ENCODE data around the gene LRRC1.

LRRC1 gene

DNA sequence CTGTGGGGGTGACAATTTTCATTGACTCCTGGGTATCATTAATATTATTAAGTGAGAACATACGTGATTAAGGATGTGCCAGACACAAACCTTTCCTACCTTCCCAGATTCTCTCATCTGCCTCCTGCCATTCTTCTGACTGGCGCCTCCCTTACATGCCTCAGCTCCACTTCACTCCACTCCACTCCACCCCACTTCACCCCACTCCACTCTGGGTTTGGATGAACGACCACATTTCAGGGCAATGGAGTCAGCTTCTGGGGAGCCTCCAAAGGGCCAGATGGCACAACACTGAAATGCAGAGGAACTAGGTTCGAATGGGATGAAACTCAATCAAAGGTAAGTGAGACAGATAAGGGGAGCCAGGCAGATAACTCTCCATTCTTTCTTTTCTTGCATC, 40.5 kb upstream of the LRRC1 start (continued):
- TF ChIP-seq, protein P1, sequence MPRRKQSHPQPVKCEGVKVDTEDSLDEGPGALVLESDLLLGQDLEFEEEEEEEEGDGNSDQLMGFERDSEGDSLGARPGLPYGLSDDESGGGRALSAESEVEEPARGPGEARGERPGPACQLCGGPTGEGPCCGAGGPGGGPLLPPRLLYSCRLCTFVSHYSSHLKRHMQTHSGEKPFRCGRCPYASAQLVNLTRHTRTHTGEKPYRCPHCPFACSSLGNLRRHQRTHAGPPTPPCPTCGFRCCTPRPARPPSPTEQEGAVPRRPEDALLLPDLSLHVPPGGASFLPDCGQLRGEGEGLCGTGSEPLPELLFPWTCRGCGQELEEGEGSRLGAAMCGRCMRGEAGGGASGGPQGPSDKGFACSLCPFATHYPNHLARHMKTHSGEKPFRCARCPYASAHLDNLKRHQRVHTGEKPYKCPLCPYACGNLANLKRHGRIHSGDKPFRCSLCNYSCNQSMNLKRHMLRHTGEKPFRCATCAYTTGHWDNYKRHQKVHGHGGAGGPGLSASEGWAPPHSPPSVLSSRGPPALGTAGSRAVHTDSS (tag by site-specific recombination; IDR thresholded peaks at IDR 0.05) = no peak
- TF ChIP-seq ZNF302 (tag by site-specific recombination; IDR thresholded peaks at IDR 0.05; ENCODE audit: low read depth) = no peak
- no peak for TF ChIP-seq SCRT2 (tag by site-specific recombination; IDR thresholded peaks at IDR 0.05)
- no peak for TF ChIP-seq ZNF23 (tag by site-specific recombination; IDR thresholded peaks at IDR 0.05; ENCODE audit: borderline replicate concordance)

DNA sequence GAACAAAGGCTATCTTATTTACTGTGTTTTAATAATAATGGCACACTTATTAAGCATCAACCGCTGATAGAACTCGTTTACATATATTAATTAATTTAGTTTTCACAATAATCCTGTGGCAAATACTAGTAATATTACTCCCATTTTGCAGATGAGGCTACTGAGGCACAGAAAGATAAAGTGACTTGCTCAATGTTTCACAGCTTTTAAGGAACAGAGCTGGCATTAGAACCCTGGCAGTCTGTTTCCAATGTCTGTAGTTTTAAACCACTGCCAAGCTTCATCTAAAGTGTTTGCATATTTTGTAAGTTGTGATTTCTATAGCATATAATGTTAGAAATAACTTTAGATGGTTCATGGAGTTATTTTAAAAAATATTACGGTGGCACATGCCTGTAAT, 38.4 kb upstream of the LRRC1 start:
- H3K4me3 ChIP-seq (ENCODE audit: low read depth, low read length) = no peak overlapping the region
- H3K9me3 ChIP-seq (ENCODE audit: control insufficient read depth, insufficient read depth, low read depth, low read length) = no peaks in the 10 kb centered on the region
- H3K36me3 ChIP-seq (ENCODE audit: control insufficient read depth in 2 of 2, insufficient read depth in 1 of 2, low read length in 2 of 2) = no peaks in the 10 kb centered on the region
- ChIA-PET CTCF (interaction anchor here (1.3 kb wide), 1 partner anchor 21 kb away, joined by 7 read pairs; no protein-coding TSS in a partner anchor), POLR2A (interaction anchor here (0.6 kb wide), 1 partner anchor 86 kb away, joined by 3 read pairs; no protein-coding TSS in a partner anchor)
- TF ChIP-seq ZNF629 (tag by site-specific recombination; IDR thresholded peaks at IDR 0.05) = no peak
- no peak for TF ChIP-seq ZNF140 (tag by site-specific recombination; IDR thresholded peaks at IDR 0.05)
- no peak for TF ChIP-seq ZNF169 (tag by site-specific recombination; IDR thresholded peaks at IDR 0.05)
- no peak overlapping the region for H3K27ac ChIP-seq (ENCODE audit: extremely low read depth, low read depth, low read length)
- no peaks in the 10 kb centered on the region for H3K4me1 ChIP-seq (ENCODE audit: control insufficient read depth, insufficient read depth, low read length)

DNA sequence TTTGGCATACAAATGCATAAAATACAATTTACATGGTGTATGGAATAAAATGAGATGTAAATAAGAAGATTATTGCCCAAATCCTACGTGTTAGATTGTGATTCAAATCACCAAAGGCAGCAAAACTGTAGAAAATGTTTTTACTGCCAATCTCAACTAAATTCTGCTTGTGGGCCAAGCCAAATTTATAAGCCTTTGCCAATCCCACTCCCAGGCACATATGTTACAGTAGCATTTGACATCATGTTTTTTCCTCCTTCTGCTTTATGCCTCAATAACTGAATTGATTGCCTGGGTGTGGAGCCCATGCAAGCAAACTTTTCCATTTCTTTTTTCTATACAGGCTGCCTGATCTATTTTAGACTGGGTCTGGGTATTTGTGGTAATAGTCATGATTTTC, 36.3 kb upstream of the LRRC1 start:
- Histone ChIP-seq H3K9me3 (ENCODE audit: control insufficient read depth, insufficient read depth, low read depth, low read length) (no peaks in the 10 kb centered on the region), H3K36me3 (ENCODE audit: control insufficient read depth in 2 of 2, insufficient read depth in 1 of 2, low read length in 2 of 2) (no peaks in the 10 kb centered on the region), H3K27ac (ENCODE audit: extremely low read depth, low read depth, low read length) (no peak overlapping the region), H3K4me3 (ENCODE audit: low read depth, low read length) (no peak overlapping the region), H3K4me1 (ENCODE audit: control insufficient read depth, insufficient read depth, low read length) (no peaks in the 10 kb centered on the region)
- TF ChIP-seq, protein P2, sequence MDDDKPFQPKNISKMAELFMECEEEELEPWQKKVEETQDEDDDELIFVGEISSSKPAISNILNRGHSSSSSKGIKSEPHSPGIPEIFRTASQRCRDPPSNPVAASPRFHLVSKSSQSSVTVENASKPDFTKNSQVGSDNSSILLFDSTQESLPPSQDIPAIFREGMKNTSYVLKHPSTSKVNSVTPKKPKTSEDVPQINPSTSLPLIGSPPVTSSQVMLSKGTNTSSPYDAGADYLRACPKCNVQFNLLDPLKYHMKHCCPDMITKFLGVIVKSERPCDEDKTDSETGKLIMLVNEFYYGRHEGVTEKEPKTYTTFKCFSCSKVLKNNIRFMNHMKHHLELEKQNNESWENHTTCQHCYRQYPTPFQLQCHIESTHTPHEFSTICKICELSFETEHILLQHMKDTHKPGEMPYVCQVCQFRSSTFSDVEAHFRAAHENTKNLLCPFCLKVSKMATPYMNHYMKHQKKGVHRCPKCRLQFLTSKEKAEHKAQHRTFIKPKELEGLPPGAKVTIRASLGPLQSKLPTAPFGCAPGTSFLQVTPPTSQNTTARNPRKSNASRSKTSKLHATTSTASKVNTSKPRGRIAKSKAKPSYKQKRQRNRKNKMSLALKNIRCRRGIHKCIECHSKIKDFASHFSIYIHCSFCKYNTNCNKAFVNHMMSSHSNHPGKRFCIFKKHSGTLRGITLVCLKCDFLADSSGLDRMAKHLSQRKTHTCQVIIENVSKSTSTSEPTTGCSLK (tag by site-specific recombination; IDR thresholded peaks at IDR 0.05) = no peak
- TF ChIP-seq ZNF248 (tag by site-specific recombination; IDR thresholded peaks at IDR 0.05) = no peak
- TF ChIP-seq IKZF3 (tag by site-specific recombination; IDR thresholded peaks at IDR 0.05) = no peak
- no peak for TF ChIP-seq ZNF37A (tag by site-specific recombination; IDR thresholded peaks at IDR 0.05)
- TF ChIP-seq ZNF626 (tag by site-specific recombination; IDR thresholded peaks at IDR 0.05) = no peak
- no peak for TF ChIP-seq ZNF521 (tag by site-specific recombination; IDR thresholded peaks at IDR 0.05)
- no peak for TF ChIP-seq ZNF549 (tag by site-specific recombination; IDR thresholded peaks at IDR 0.05)
- TF ChIP-seq, protein P3, sequence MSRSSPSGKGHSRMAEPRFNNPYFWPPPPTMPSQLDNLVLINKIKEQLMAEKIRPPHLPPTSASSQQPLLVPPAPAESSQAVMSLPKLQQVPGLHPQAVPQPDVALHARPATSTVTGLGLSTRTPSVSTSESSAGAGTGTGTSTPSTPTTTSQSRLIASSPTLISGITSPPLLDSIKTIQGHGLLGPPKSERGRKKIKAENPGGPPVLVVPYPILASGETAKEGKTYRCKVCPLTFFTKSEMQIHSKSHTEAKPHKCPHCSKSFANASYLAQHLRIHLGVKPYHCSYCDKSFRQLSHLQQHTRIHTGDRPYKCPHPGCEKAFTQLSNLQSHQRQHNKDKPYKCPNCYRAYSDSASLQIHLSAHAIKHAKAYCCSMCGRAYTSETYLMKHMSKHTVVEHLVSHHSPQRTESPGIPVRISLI (tag by site-specific recombination; IDR thresholded peaks at IDR 0.05) = no peak
- CTCF ChIA-PET = interaction anchor here (1.3 to 4.2 kb wide), 2 partner anchors 22 to 197 kb away, joined by 3 to 13 read pairs; no protein-coding TSS in a partner anchor
- POLR2A ChIA-PET = interaction anchor here (1.1 kb wide), 1 partner anchor 36 kb away, joined by 3 read pairs; the partner anchor contains the start of gene LRRC1

DNA sequence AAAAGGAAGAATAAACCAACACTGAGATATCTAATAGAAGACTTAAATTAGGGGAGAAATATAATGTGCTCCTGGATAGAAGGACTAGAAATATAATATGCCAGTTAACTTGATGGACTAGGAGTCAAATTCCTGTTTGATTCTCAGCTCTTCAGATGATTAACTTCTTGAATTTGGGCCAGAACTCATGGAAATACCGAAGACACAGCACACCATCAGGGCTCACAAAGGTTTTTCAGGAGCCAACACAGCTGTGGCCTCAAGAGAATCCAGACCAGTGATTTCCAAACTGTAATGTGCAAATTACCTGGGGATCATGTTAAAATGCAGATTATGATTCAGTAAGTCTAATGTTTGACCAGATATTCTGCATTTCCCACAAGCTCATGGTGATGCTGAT, 33.8 kb upstream of the LRRC1 start:
- POLR2A ChIA-PET = interaction anchor here (0.7 kb wide), 1 partner anchor 8 kb away, joined by 3 read pairs; no protein-coding TSS in a partner anchor
- H3K4me3 ChIP-seq (ENCODE audit: low read depth, low read length) = no peak overlapping the region
- CTCF ChIA-PET = interaction anchor here (0.7 to 4.2 kb wide), 5 partner anchors 12 to 195 kb away, joined by 3 to 13 read pairs (median 3); no protein-coding TSS in a partner anchor
- H3K27ac ChIP-seq (ENCODE audit: extremely low read depth, low read depth, low read length) = no peak overlapping the region
- no peaks in the 10 kb centered on the region for H3K36me3 ChIP-seq (ENCODE audit: control insufficient read depth in 2 of 2, insufficient read depth in 1 of 2, low read length in 2 of 2)
- no peaks in the 10 kb centered on the region for H3K9me3 ChIP-seq (ENCODE audit: control insufficient read depth, insufficient read depth, low read depth, low read length)
- no peaks in the 10 kb centered on the region for H3K4me1 ChIP-seq (ENCODE audit: control insufficient read depth, insufficient read depth, low read length)
- no peak for TF ChIP-seq ZNF302 (tag by site-specific recombination; IDR thresholded peaks at IDR 0.05; ENCODE audit: low read depth)
- TF ChIP-seq, protein P4, sequence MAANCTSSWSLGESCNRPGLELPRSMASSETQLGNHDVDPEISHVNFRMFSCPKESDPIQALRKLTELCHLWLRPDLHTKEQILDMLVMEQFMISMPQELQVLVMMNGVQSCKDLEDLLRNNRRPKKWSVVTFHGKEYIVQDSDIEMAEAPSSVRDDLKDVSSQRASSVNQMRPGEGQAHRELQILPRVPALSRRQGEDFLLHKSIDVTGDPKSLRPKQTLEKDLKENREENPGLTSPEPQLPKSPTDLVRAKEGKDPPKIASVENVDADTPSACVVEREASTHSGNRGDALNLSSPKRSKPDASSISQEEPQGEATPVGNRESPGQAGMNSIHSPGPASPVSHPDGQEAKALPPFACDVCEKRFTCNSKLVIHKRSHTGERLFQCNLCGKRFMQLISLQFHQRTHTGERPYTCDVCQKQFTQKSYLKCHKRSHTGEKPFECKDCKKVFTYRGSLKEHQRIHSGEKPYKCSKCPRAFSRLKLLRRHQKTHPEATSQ (tag by site-specific recombination; IDR thresholded peaks at IDR 0.05) = no peak
- TF ChIP-seq, protein P5, sequence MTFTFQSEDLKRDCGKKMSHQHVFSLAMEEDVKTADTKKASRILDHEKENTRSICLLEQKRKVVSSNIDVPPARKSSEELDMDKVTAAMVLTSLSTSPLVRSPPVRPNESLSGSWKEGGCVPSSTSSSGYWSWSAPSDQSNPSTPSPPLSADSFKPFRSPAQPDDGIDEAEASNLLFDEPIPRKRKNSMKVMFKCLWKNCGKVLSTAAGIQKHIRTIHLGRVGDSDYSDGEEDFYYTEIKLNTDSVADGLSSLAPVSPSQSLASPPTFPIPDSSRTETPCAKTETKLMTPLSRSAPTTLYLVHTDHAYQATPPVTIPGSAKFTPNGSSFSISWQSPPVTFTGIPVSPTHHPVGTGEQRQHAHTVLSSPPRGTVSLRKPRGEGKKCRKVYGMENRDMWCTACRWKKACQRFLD (tag by site-specific recombination; IDR thresholded peaks at IDR 0.05) = no peak
- TF ChIP-seq ZNF600 (tag by site-specific recombination; IDR thresholded peaks at IDR 0.05) = no peak
- TF ChIP-seq ZNF155 (tag by site-specific recombination; IDR thresholded peaks at IDR 0.05) = no peak
- TF ChIP-seq ZNF133 (tag by site-specific recombination; IDR thresholded peaks at IDR 0.05) = no peak
- TF ChIP-seq ZNF530 (tag by site-specific recombination; IDR thresholded peaks at IDR 0.05; ENCODE audit: low read depth) = no peak
- no peak for TF ChIP-seq ZNF624 (tag by site-specific recombination; IDR thresholded peaks at IDR 0.05)
- no peak for TF ChIP-seq ZNF112 (tag by site-specific recombination; IDR thresholded peaks at IDR 0.05)
- no peak for TF ChIP-seq ZNF174 (tag by site-specific recombination; IDR thresholded peaks at IDR 0.05)

Measured in HEK293 (cell line).